Neural cell (in vitro differentiated cells): ENCODE results near the gene NME7.

Experiments
- CTCF ChIP-seq: fragments of 450-650 bp; IDR thresholded peaks from 2 replicates; pipeline ENCODE4 v1.5.1; 2014; ENCODE audit warnings: antibody characterized with exemption, mild to moderate bottlenecking, moderate library complexity; ENCODE audit not compliant: poor library complexity, severe bottlenecking
- EP300 ChIP-seq: fragments of 450-650 bp; conservative IDR thresholded peaks from 2 replicates; pipeline ENCODE4 v1.6.1; 2014; ENCODE audit warnings: antibody characterized with exemption, mild to moderate bottlenecking, moderate library complexity; ENCODE audit not compliant: poor library complexity, severe bottlenecking
- EZH2 ChIP-seq: fragments of 200-600, 300-800 bp; shearing (Covaris generic), sonication (generic); IDR thresholded peaks from 2 replicates; pipeline ENCODE4 v1.6.1; 2014; ENCODE audit warnings: antibody characterized with exemption, low read length, borderline replicate concordance, mild to moderate bottlenecking; ENCODE audit not compliant: insufficient read depth, poor library complexity, severe bottlenecking
- MXI1 ChIP-seq: fragments of 450-650 bp; conservative IDR thresholded peaks from 2 replicates; pipeline ENCODE4 v1.6.1; 2014; ENCODE audit warnings: antibody characterized with exemption, mild to moderate bottlenecking; ENCODE audit not compliant: poor library complexity, severe bottlenecking
- POLR2AphosphoS5 ChIP-seq: IDR thresholded peaks from 2 replicates; pipeline ENCODE4 v1.6.1; 2012
- REST ChIP-seq: IDR thresholded peaks from 2 replicates; pipeline ENCODE4 v1.6.1; 2012; ENCODE audit warnings: borderline replicate concordance
- SMC3 ChIP-seq: fragments of 450-650 bp; conservative IDR thresholded peaks from 2 replicates; pipeline ENCODE4 v1.6.1; 2014; ENCODE audit warnings: antibody characterized with exemption, mild to moderate bottlenecking, moderate library complexity; ENCODE audit not compliant: poor library complexity
- TAF1 ChIP-seq: IDR thresholded peaks from 2 replicates; pipeline ENCODE4 v1.6.1; 2012; ENCODE audit warnings: low read depth

- TF ChIP-seq CTCF, result no peak
- TF ChIP-seq REST, result no peak
- TF ChIP-seq EZH2, result no peak
- no peak for TF ChIP-seq TAF1
- TF ChIP-seq POLR2AphosphoS5, result no peak
- no peak for TF ChIP-seq MXI1
- TF ChIP-seq SMC3, result no peak
- no peak for TF ChIP-seq EP300
Observed at GRCh38 chr1:169107603-169108208, 259.9 kb downstream of the NME7 start.
